Natural killer cell treated with Interleukin-12 subunit alpha and Interleukin-12 subunit beta and Interleukin-15 and Interleukin-18, amount 100 ng/mL, for 72 hours (primary cell): ENCODE results near the gene SPATA13. TPM values are rescaled to one million over a fixed set of nuclear protein-coding genes. Genes with fewer than 3 reads are reported as not detected.

Source experiments
- ATAC-seq, 2 donors: fragments of 150-1000 bp; cut with Tn5 transposase in 1 of 2; sonication (Bioruptor Pico), chemical (Tn5 transposase) in 1 of 2; 2 replicates each; pipeline ENCODE4 v1.10.0; 2021
- DNase-seq: peaks from one replicate; pipeline ENCODE4 v3.0.0; 2022; ENCODE audit warnings: low spot score
- H3K27ac Mint-ChIP-seq, 2 donors: 1 replicate in 1 of 2; 2 replicates in 1 of 2; pipeline ENCODE4 v1.8.0; 2022; ENCODE audit warnings: mixed read lengths in 2 of 2, mild to moderate bottlenecking in 1 of 2, moderate library complexity in 1 of 2
- H3K27me3 Mint-ChIP-seq, 2 donors: 1 replicate in 1 of 2; 2 replicates in 1 of 2; pipeline ENCODE4 v1.8.0; 2022; ENCODE audit warnings: mixed read lengths in 2 of 2
- H3K36me3 Mint-ChIP-seq: one replicate; pipeline ENCODE4 v1.8.0; 2022; ENCODE audit warnings: mixed read lengths
- H3K4me1 Mint-ChIP-seq, 2 donors: 1 replicate in 1 of 2; 2 replicates in 1 of 2; pipeline ENCODE4 v1.8.0; 2022; ENCODE audit warnings: low read depth in 2 of 2, mixed read lengths in 2 of 2, mild to moderate bottlenecking in 1 of 2
- H3K4me3 Mint-ChIP-seq: one replicate; pipeline ENCODE4 v1.8.0; 2022; ENCODE audit warnings: mixed read lengths
- H3K9me3 Mint-ChIP-seq: 2 replicates; pipeline ENCODE4 v1.8.0; 2022; ENCODE audit warnings: mixed read lengths
- total RNA-seq, 2 donors: library from RNA; stranded (reverse); gene quantifications; one replicate each; pipeline ENCODE4 v1.2.3, GENCODE V29; 2022

The SPATA13 gene
- total RNA-seq, 2 donors from 2014 or later = 81.6 to 107 TPM

- H3K4me1 Mint-ChIP-seq = peaks cover 15 to 58% of the 10 kb centered on the region in 2 donors
Observed at GRCh38 chr13:24165746-24166145, 5.2 kb downstream of the SPATA13 start.

GRCh38 chr13:24166561-24166960 is 6.0 kb downstream of the SPATA13 start:
- H3K4me1 Mint-ChIP-seq = peaks cover 15 to 58% of the 10 kb centered on the region in 2 donors
- H3K9me3 Mint-ChIP-seq = no peaks in the 10 kb centered on the region
- H3K27me3 Mint-ChIP-seq = peaks cover 11 to 14% of the 10 kb centered on the region in 2 donors
- ATAC-seq = no peak
- H3K4me3 Mint-ChIP-seq = no peak overlapping the region
- peaks cover 35% of the 10 kb centered on the region for H3K36me3 Mint-ChIP-seq
- peak overlapping the region in 1 of 2 donors; percentile 51 for H3K27ac Mint-ChIP-seq
- no peak for DNase-seq

More at GRCh38 chr13:24165746-24166145, 5.2 kb downstream of the SPATA13 start:
- Mint-ChIP-seq H3K4me3 (peak overlapping the region; percentile 16), H3K27me3 (peaks cover 11 to 14% of the 10 kb centered on the region in 2 donors), H3K27ac (peak overlapping the region; percentile 3 to 48), H3K9me3 (no peaks in the 10 kb centered on the region), H3K36me3 (peaks cover 35% of the 10 kb centered on the region)
- no peak for DNase-seq
- no peak for ATAC-seq

- no peak for DNase-seq
- ATAC-seq = no peak
- Mint-ChIP-seq H3K27me3 (peaks cover 0 to 2% of the 10 kb centered on the region in 2 donors), H3K4me1 (peaks cover 5 to 46% of the 10 kb centered on the region in 2 donors), H3K4me3 (peak overlapping the region; percentile 53), H3K9me3 (no peaks in the 10 kb centered on the region), H3K36me3 (peaks cover 31% of the 10 kb centered on the region), H3K27ac (peak overlapping the region in 1 of 2 donors; percentile 51)
Observed at GRCh38 chr13:24167666-24168391, 7.3 kb downstream of the SPATA13 start.

GRCh38 chr13:24168392-24168750 is 7.9 kb downstream of the SPATA13 start:
- Mint-ChIP-seq H3K27me3 (peaks cover 0 to 2% of the 10 kb centered on the region in 2 donors), H3K27ac (peak overlapping the region in 1 of 2 donors; percentile 51), H3K4me3 (peak overlapping the region; percentile 53), H3K4me1 (peaks cover 5 to 46% of the 10 kb centered on the region in 2 donors), H3K9me3 (no peaks in the 10 kb centered on the region), H3K36me3 (peaks cover 31% of the 10 kb centered on the region)
- peak; percentile 30 to 67 for ATAC-seq
- DNase-seq = no peak

GRCh38 chr13:24168979-24169378 is 8.5 kb downstream of the SPATA13 start:
- DNase-seq (no peak), ATAC-seq (no peak)
- Mint-ChIP-seq H3K36me3 (peaks cover 31% of the 10 kb centered on the region), H3K9me3 (no peaks in the 10 kb centered on the region), H3K4me3 (no peak overlapping the region), H3K27ac (no peak overlapping the region), H3K27me3 (peaks cover 0 to 2% of the 10 kb centered on the region in 2 donors), H3K4me1 (peaks cover 9 to 45% of the 10 kb centered on the region in 2 donors)

GRCh38 chr13:24172071-24172470 is 11.6 kb downstream of the SPATA13 start:
- ATAC-seq (no peak), DNase-seq (no peak)
- Mint-ChIP-seq H3K9me3 (no peaks in the 10 kb centered on the region), H3K4me1 (peaks cover 3 to 31% of the 10 kb centered on the region in 2 donors), H3K27me3 (no peaks in the 10 kb centered on the region), H3K4me3 (no peak overlapping the region), H3K27ac (no peak overlapping the region), H3K36me3 (peaks cover 15% of the 10 kb centered on the region)

GRCh38 chr13:24173795-24174194 is 13.3 kb downstream of the SPATA13 start:
- H3K4me3 Mint-ChIP-seq = peak overlapping the region; percentile 56
- ATAC-seq = no peak
- no peak for DNase-seq
- H3K9me3 Mint-ChIP-seq = no peaks in the 10 kb centered on the region
- H3K36me3 Mint-ChIP-seq = no peaks in the 10 kb centered on the region
- no peaks in the 10 kb centered on the region for H3K27me3 Mint-ChIP-seq
- peaks cover 4 to 27% of the 10 kb centered on the region in 2 donors for H3K4me1 Mint-ChIP-seq
- H3K27ac Mint-ChIP-seq = peak overlapping the region in 1 of 2 donors; percentile 42

- ATAC-seq (no peak), DNase-seq (no peak)
- Mint-ChIP-seq H3K9me3 (no peaks in the 10 kb centered on the region), H3K27me3 (no peaks in the 10 kb centered on the region), H3K4me3 (no peak overlapping the region), H3K4me1 (peaks cover 12 to 44% of the 10 kb centered on the region in 2 donors), H3K36me3 (peaks cover 6% of the 10 kb centered on the region), H3K27ac (no peak overlapping the region)
Observed at GRCh38 chr13:24175847-24176246, 15.3 kb downstream of the SPATA13 start.

GRCh38 chr13:24176351-24177101 is 16.0 kb downstream of the SPATA13 start:
- peaks cover 6% of the 10 kb centered on the region for H3K36me3 Mint-ChIP-seq
- no peak for ATAC-seq
- no peak for DNase-seq
- peaks cover 12 to 44% of the 10 kb centered on the region in 2 donors for H3K4me1 Mint-ChIP-seq
- no peak overlapping the region for H3K4me3 Mint-ChIP-seq
- no peaks in the 10 kb centered on the region for H3K27me3 Mint-ChIP-seq
- H3K27ac Mint-ChIP-seq = no peak overlapping the region
- no peaks in the 10 kb centered on the region for H3K9me3 Mint-ChIP-seq

- ATAC-seq = peak; percentile 85 to 96
Observed at GRCh38 chr13:24178847-24179485, 18.4 kb downstream of the SPATA13 start.

GRCh38 chr13:24179486-24179850 is 18.9 kb downstream of the SPATA13 start:
- DNase-seq (no peak), ATAC-seq (no peak)
- H3K9me3 Mint-ChIP-seq = peaks cover 4% of the 10 kb centered on the region
- H3K4me1 Mint-ChIP-seq = peaks cover 24 to 51% of the 10 kb centered on the region in 2 donors
- H3K27ac Mint-ChIP-seq = peak overlapping the region; percentile 3 to 84
- peak overlapping the region; percentile 61 for H3K4me3 Mint-ChIP-seq
- peaks cover 12% of the 10 kb centered on the region for H3K36me3 Mint-ChIP-seq
- H3K27me3 Mint-ChIP-seq = no peaks in the 10 kb centered on the region

More at GRCh38 chr13:24178847-24179485, 18.4 kb downstream of the SPATA13 start:
- no peaks in the 10 kb centered on the region for H3K27me3 Mint-ChIP-seq
- no peak for DNase-seq
- H3K27ac Mint-ChIP-seq = peak overlapping the region; percentile 3 to 84
- peaks cover 12% of the 10 kb centered on the region for H3K36me3 Mint-ChIP-seq
- peaks cover 19 to 53% of the 10 kb centered on the region in 2 donors for H3K4me1 Mint-ChIP-seq
- H3K9me3 Mint-ChIP-seq = peaks cover 4% of the 10 kb centered on the region
- H3K4me3 Mint-ChIP-seq = peak overlapping the region; percentile 61

GRCh38 chr13:24180750-24181377 is 20.3 kb downstream of the SPATA13 start:
- H3K36me3 Mint-ChIP-seq = peaks cover 12% of the 10 kb centered on the region
- H3K4me1 Mint-ChIP-seq = peaks cover 28 to 51% of the 10 kb centered on the region in 2 donors
- DNase-seq = no peak
- H3K4me3 Mint-ChIP-seq = no peak overlapping the region
- peaks cover 4% of the 10 kb centered on the region for H3K9me3 Mint-ChIP-seq
- ATAC-seq = no peak
- H3K27me3 Mint-ChIP-seq = no peaks in the 10 kb centered on the region
- peak overlapping the region in 1 of 2 donors; percentile 84 for H3K27ac Mint-ChIP-seq

- Mint-ChIP-seq H3K4me1 (peaks cover 31 to 64% of the 10 kb centered on the region in 2 donors), H3K27ac (peak overlapping the region; percentile 65 to 76), H3K27me3 (no peaks in the 10 kb centered on the region), H3K36me3 (peaks cover 12% of the 10 kb centered on the region), H3K9me3 (peaks cover 4% of the 10 kb centered on the region), H3K4me3 (peak overlapping the region; percentile 66)
- ATAC-seq = no peak
- DNase-seq = no peak
Observed at GRCh38 chr13:24181991-24182702, 21.6 kb downstream of the SPATA13 start.
